ENCODE measurements around the gene SP140.
"Not testable (repeated sequence)": the region's sequence is repeated elsewhere in the genome, so short reads cannot be mapped to it uniquely, and the experiment has no call there.

The SP140 gene

GRCh38 chr2:230299618-230300017 is 74.1 kb downstream of the SP140 start:
- no peak for DNase-seq (ENCODE audit: low read depth)
- H3K4me3 ChIP-seq (ENCODE audit: control insufficient read depth, low read depth, low read length), result no peak overlapping the region
- no peak for TF ChIP-seq CTCF (IDR thresholded peaks at IDR 0.05; ENCODE audit: control insufficient read depth, insufficient read depth, low read depth, low read length, missing control alignments)

- no peak for TF ChIP-seq CTCF (IDR thresholded peaks at IDR 0.05; ENCODE audit: control insufficient read depth, insufficient read depth, low read depth, low read length, missing control alignments)
- DNase-seq (ENCODE audit: low read depth), result no peak
- no peak overlapping the region for H3K4me3 ChIP-seq (ENCODE audit: control insufficient read depth, low read depth, low read length)
Observed at GRCh38 chr2:230305416-230306275, 80.1 kb downstream of the SP140 start.

- H3K4me3 ChIP-seq (ENCODE audit: control insufficient read depth, low read depth, low read length), result no peak overlapping the region
- DNase-seq (ENCODE audit: low read depth), result no peak
- no peak for TF ChIP-seq CTCF (IDR thresholded peaks at IDR 0.05; ENCODE audit: control insufficient read depth, insufficient read depth, low read depth, low read length, missing control alignments)
Observed at GRCh38 chr2:230306474-230306873, 80.9 kb downstream of the SP140 start.

GRCh38 chr2:230307485-230307884 is 81.9 kb downstream of the SP140 start:
- no peak for DNase-seq (ENCODE audit: low read depth)
- no peak overlapping the region for H3K4me3 ChIP-seq (ENCODE audit: control insufficient read depth, low read depth, low read length)
- TF ChIP-seq CTCF (IDR thresholded peaks at IDR 0.05; ENCODE audit: control insufficient read depth, insufficient read depth, low read depth, low read length, missing control alignments), result no peak

GRCh38 chr2:230308402-230309000 is 83.0 kb downstream of the SP140 start:
- TF ChIP-seq CTCF (IDR thresholded peaks at IDR 0.05; ENCODE audit: control insufficient read depth, insufficient read depth, low read depth, low read length, missing control alignments), result no peak
- no peak overlapping the region for H3K4me3 ChIP-seq (ENCODE audit: control insufficient read depth, low read depth, low read length)
- no peak for DNase-seq (ENCODE audit: low read depth)

- not testable (repeated sequence) for DNase-seq (ENCODE audit: low read depth); H3K4me3 ChIP-seq (ENCODE audit: control insufficient read depth, low read depth, low read length)
Observed at GRCh38 chr2:230310792-230311191, 85.3 kb downstream of the SP140 start.

- not testable (repeated sequence) for H3K4me3 ChIP-seq (ENCODE audit: control insufficient read depth, low read depth, low read length); DNase-seq (ENCODE audit: low read depth)
Observed at GRCh38 chr2:230311634-230312033, 86.1 kb downstream of the SP140 start.

All from AG09309 (cell line).